Bronchial epithelial cell (primary cell): ENCODE measurements around the gene LRRC15. TPM values are rescaled to one million over a fixed set of nuclear protein-coding genes. Genes with fewer than 3 reads are reported as not detected.
A peak's percentile ranks its signal among the peaks of the same experiment; 100 is the strongest.

Experiments
- DNase-seq: peaks from one replicate; pipeline ENCODE4 v3.0.0-alpha.2; 2010; ENCODE audit warnings: low read depth
- FAIRE-seq: peaks from 2 replicates; lab custom pipeline; 2011; peaks lifted over from hg19 to GRCh38; lab: Jason Lieb, UNC
- H3K27me3 ChIP-seq: 2 replicates; pipeline ENCODE4 v1.5.1; 2011; ENCODE audit warnings: low read length; ENCODE audit not compliant: control insufficient read depth, insufficient read depth
- H3K36me3 ChIP-seq: 2 replicates; pipeline ENCODE4 v1.5.1; 2011; ENCODE audit warnings: low read length; ENCODE audit not compliant: control insufficient read depth, insufficient read depth
- H3K4me3 ChIP-seq: 2 replicates; pipeline ENCODE4 v1.5.1; 2011; ENCODE audit warnings: mild to moderate bottlenecking, low read depth, low read length, control low read depth
- CTCF ChIP-seq: IDR thresholded peaks from 2 replicates; pipeline ENCODE4 v1.5.1; 2011; ENCODE audit warnings: mild to moderate bottlenecking, moderate library complexity, low read length, control low read depth, inconsistent platforms; ENCODE audit not compliant: insufficient read depth, severe bottlenecking
- total RNA-seq: library from RNA; depleted of rRNA; stranded (reverse); fragments of >200 nt; gene quantifications from 2 replicates; pipeline ENCODE4 v1.2.1, GENCODE V29; 2014

Gene LRRC15
- total RNA-seq, 1 donor from 2014 or later, result not detected

- H3K36me3 ChIP-seq, result no peaks in the 10 kb centered on the region
- TF ChIP-seq CTCF, result no peak
- H3K27me3 ChIP-seq, result peaks cover 12% of the 10 kb centered on the region
- no peak overlapping the region for H3K4me3 ChIP-seq
- DNase-seq (no peak), FAIRE-seq (no peak)
These were observed 23.5 kb downstream of the LRRC15 start for GRCh38 chr3:194346035-194346434.

- DNase-seq (peak; percentile 55), FAIRE-seq (no peak)
- peak; percentile 92 for TF ChIP-seq CTCF
- Histone ChIP-seq H3K4me3 (no peak overlapping the region), H3K36me3 (no peaks in the 10 kb centered on the region), H3K27me3 (peaks cover 12% of the 10 kb centered on the region)
These were observed 25.5 kb downstream of the LRRC15 start for GRCh38 chr3:194344012-194344411.

- DNase-seq (no peak), FAIRE-seq (no peak)
- Histone ChIP-seq H3K27me3 (peaks cover 12% of the 10 kb centered on the region), H3K36me3 (no peaks in the 10 kb centered on the region), H3K4me3 (no peak overlapping the region)
- TF ChIP-seq CTCF, result no peak
These were observed 26.0 kb downstream of the LRRC15 start for GRCh38 chr3:194343561-194343893.

- no peak for TF ChIP-seq CTCF
- no peak for FAIRE-seq
- H3K4me3 ChIP-seq, result no peak overlapping the region
These were observed 26.5 kb downstream of the LRRC15 start for GRCh38 chr3:194342861-194343560.

GRCh38 chr3:194340757-194341400 is 28.7 kb downstream of the LRRC15 start:
- FAIRE-seq (no peak), DNase-seq (no peak)
- no peak overlapping the region for H3K4me3 ChIP-seq
- H3K27me3 ChIP-seq, result peaks cover 7% of the 10 kb centered on the region
- H3K36me3 ChIP-seq, result no peaks in the 10 kb centered on the region
- no peak for TF ChIP-seq CTCF

More at GRCh38 chr3:194342861-194343560, 26.5 kb downstream of the LRRC15 start:
- no peak for DNase-seq
- peaks cover 12% of the 10 kb centered on the region for H3K27me3 ChIP-seq
- no peaks in the 10 kb centered on the region for H3K36me3 ChIP-seq
